Muscle layer of duodenum (tissue), 2 donors: ENCODE data around the gene HPDL.

Experiments
- H3K27ac ChIP-seq: one replicate; pipeline ENCODE4 v1.7.0; 2013; ENCODE audit warnings: mild to moderate bottlenecking, low read length
- H3K27me3 ChIP-seq: one replicate; pipeline ENCODE4 v1.7.0; 2013; ENCODE audit warnings: low read depth, mild to moderate bottlenecking, control low read depth, low read length
- H3K36me3 ChIP-seq, 2 donors: one replicate each; pipeline ENCODE4 v1.7.0; 2013; ENCODE audit warnings: low read length in 2 of 2, control low read depth in 1 of 2, mild to moderate bottlenecking in 1 of 2; ENCODE audit not compliant: insufficient read depth in 2 of 2, control insufficient read depth in 1 of 2
- H3K4me1 ChIP-seq, 2 donors: one replicate each; pipeline ENCODE4 v1.7.0; 2013; ENCODE audit warnings: low read length in 2 of 2, mild to moderate bottlenecking in 2 of 2, control low read depth in 1 of 2, moderate library complexity in 1 of 2; ENCODE audit not compliant: insufficient read depth in 2 of 2, control insufficient read depth in 1 of 2
- H3K4me3 ChIP-seq, 2 donors: one replicate each; pipeline ENCODE4 v1.7.0; 2013; ENCODE audit warnings: low read length in 2 of 2, low read depth in 1 of 2, mild to moderate bottlenecking in 1 of 2
- H3K9me3 ChIP-seq, 2 donors: one replicate each; pipeline ENCODE4 v1.7.0; 2013; ENCODE audit warnings: low read length in 2 of 2, control low read depth in 1 of 2, mild to moderate bottlenecking in 1 of 2; ENCODE audit not compliant: control insufficient read depth in 1 of 2
- donor health status: healthy.

HPDL gene

GRCh38 chr1:45327644-45328515 is 1.2 kb downstream of the HPDL start:
- Histone ChIP-seq H3K27ac (no peak overlapping the region), H3K36me3 (peaks cover 11 to 31% of the 10 kb centered on the region in 2 donors), H3K9me3 (no peaks in the 10 kb centered on the region), H3K4me3 (peak overlapping the region; percentile 59 to 68), H3K27me3 (no peaks in the 10 kb centered on the region), H3K4me1 (peaks cover 0 to 7% of the 10 kb centered on the region in 2 donors)

GRCh38 chr1:45328680-45329079 is 2.0 kb downstream of the HPDL start:
- H3K27ac ChIP-seq, result no peak overlapping the region

GRCh38 chr1:45329445-45329844 is 2.8 kb downstream of the HPDL start:
- Histone ChIP-seq H3K9me3 (no peaks in the 10 kb centered on the region), H3K36me3 (peaks cover 15 to 39% of the 10 kb centered on the region in 2 donors), H3K27me3 (no peaks in the 10 kb centered on the region), H3K27ac (no peak overlapping the region), H3K4me3 (no peak overlapping the region), H3K4me1 (peaks cover 0 to 7% of the 10 kb centered on the region in 2 donors)

More at GRCh38 chr1:45328680-45329079, 2.0 kb downstream of the HPDL start:
- Histone ChIP-seq H3K4me1 (peaks cover 0 to 7% of the 10 kb centered on the region in 2 donors), H3K9me3 (no peaks in the 10 kb centered on the region), H3K4me3 (no peak overlapping the region), H3K36me3 (peaks cover 12 to 39% of the 10 kb centered on the region in 2 donors), H3K27me3 (no peaks in the 10 kb centered on the region)

GRCh38 chr1:45331436-45332345 is 5.0 kb downstream of the HPDL start:
- Histone ChIP-seq H3K9me3 (no peaks in the 10 kb centered on the region), H3K36me3 (peaks cover 15 to 39% of the 10 kb centered on the region in 2 donors), H3K27ac (no peak overlapping the region), H3K4me3 (no peak overlapping the region), H3K4me1 (peaks cover 0 to 7% of the 10 kb centered on the region in 2 donors), H3K27me3 (no peaks in the 10 kb centered on the region)

- no peak overlapping the region for H3K27ac ChIP-seq
- H3K9me3 ChIP-seq, result no peaks in the 10 kb centered on the region
- peaks cover 0 to 4% of the 10 kb centered on the region in 2 donors for H3K4me1 ChIP-seq
- no peak overlapping the region for H3K4me3 ChIP-seq
- peaks cover 15 to 39% of the 10 kb centered on the region in 2 donors for H3K36me3 ChIP-seq
- no peaks in the 10 kb centered on the region for H3K27me3 ChIP-seq
Observed at GRCh38 chr1:45332346-45332720, 5.6 kb downstream of the HPDL start.

- H3K9me3 ChIP-seq, result no peaks in the 10 kb centered on the region
- H3K4me1 ChIP-seq, result no peaks in the 10 kb centered on the region
- peaks cover 15 to 30% of the 10 kb centered on the region in 2 donors for H3K36me3 ChIP-seq
- no peak overlapping the region for H3K27ac ChIP-seq
- H3K27me3 ChIP-seq, result no peaks in the 10 kb centered on the region
- H3K4me3 ChIP-seq, result no peak overlapping the region
Observed at GRCh38 chr1:45334308-45335245, 7.9 kb downstream of the HPDL start.

GRCh38 chr1:45335855-45336324 is 9.2 kb downstream of the HPDL start:
- H3K4me3 ChIP-seq, result no peak overlapping the region
- no peaks in the 10 kb centered on the region for H3K9me3 ChIP-seq
- H3K27me3 ChIP-seq, result no peaks in the 10 kb centered on the region
- peaks cover 11 to 27% of the 10 kb centered on the region in 2 donors for H3K36me3 ChIP-seq
- H3K27ac ChIP-seq, result no peak overlapping the region
- peaks cover 4% of the 10 kb centered on the region in 2 donors for H3K4me1 ChIP-seq

GRCh38 chr1:45337630-45338325 is 11.1 kb downstream of the HPDL start:
- H3K36me3 ChIP-seq, result peaks cover 16 to 20% of the 10 kb centered on the region in 2 donors
- no peak overlapping the region for H3K27ac ChIP-seq
- peaks cover 10 to 20% of the 10 kb centered on the region in 2 donors for H3K4me1 ChIP-seq
- H3K4me3 ChIP-seq, result no peak overlapping the region
- H3K9me3 ChIP-seq, result no peaks in the 10 kb centered on the region
- no peaks in the 10 kb centered on the region for H3K27me3 ChIP-seq

- H3K9me3 ChIP-seq, result no peaks in the 10 kb centered on the region
- H3K4me1 ChIP-seq, result peaks cover 10 to 20% of the 10 kb centered on the region in 2 donors
- H3K27ac ChIP-seq, result peak within 1 kb of the TSS; percentile 99
- peaks cover 32 to 33% of the 10 kb centered on the region in 2 donors for H3K36me3 ChIP-seq
- H3K4me3 ChIP-seq, result peak within 1 kb of the TSS; percentile 83 to 96
- no peaks in the 10 kb centered on the region for H3K27me3 ChIP-seq
Observed at GRCh38 chr1:45339789-45340558, 13.3 kb downstream of the HPDL start, which contains the start of the genes MUTYH and TOE1. Gene MUTYH (minus strand): TSS chr1:45340440. CDS start chr1:45334505, 5,935 bp downstream. Gene TOE1 (plus strand): TSS chr1:45340170. CDS start chr1:45340253, 83 bp downstream.
